8988T (cell line): ENCODE results near the gene GPI.
"Not testable (repeated sequence)": the region's sequence is repeated elsewhere in the genome, so short reads cannot be mapped to it uniquely, and the experiment has no call there.

Source experiments
- DNase-seq: peaks from one replicate; pipeline ENCODE4 v3.0.0; 2011

The GPI gene

DNA sequence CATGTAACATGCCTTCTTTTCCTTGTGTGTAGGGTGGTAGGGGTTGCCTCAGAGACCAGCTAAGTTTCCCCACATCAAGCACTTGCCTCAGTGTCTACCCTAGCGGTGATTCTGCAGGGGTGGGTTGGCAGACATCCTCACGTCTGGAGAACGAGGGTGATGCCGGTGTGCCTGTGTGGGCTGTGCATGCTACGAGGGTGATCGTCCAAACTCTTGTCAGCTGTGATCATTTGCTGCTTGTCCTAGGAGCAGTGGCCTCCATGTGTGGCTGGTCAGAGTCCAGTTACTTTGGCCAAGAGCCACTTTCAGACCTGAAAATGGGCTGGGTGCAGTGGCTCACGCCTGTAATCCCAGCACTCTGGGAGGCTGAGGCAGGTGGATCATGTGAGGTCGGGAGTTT is 5.1 kb downstream of the GPI start:
- no peak for DNase-seq

GRCh38 chr19:34370983-34371382 is 6.0 kb downstream of the GPI start:
- DNase-seq = no peak

- DNase-seq = no peak
Measured at GRCh38 chr19:34373601-34374288, 8.7 kb downstream of the GPI start.

GRCh38 chr19:34375598-34375997 is 10.6 kb downstream of the GPI start:
- no peak for DNase-seq

GRCh38 chr19:34380639-34381241 is 15.7 kb downstream of the GPI start:
- no peak for DNase-seq

DNA sequence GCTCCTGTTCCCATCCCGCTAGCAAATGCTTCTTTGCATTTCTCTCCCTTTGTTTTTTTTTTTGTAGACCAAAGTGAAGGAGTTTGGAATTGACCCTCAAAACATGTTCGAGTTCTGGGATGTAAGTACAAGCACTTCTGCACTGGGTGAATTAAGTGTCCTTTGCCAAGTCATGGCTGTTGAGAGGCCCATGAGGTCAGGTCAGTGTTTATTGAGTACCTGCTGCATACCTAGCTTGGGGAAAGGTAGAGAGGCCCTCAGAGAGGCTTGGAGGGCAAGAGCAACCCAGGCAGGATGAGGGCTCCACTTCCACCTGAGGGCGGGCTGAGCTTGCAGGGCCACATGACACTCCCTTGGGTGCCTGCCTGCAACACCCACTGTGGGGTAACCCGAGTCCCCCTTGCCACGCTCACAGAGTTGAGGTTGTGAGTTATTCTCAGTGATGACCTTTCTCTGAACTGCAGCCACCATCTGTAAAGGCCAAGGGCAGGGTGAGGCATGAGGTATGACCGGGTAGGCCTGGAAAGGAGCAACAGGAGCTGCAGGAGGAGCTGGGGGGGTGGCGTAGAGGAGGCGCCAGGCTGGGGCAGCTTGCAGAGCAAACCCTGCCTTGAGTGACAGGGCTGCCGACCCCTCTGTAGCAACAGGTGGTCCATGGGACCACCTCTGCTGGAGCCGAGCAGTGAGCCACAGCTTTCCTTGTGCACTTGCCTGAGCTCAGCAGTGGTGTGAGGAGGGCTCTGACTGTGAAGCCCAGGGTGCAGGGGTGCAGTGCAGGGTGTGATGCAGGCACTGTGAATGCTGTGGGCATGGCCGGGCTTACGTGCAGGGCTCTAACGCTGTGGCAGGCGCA is 16.6 kb downstream of the GPI start:
- no peak for DNase-seq

DNA sequence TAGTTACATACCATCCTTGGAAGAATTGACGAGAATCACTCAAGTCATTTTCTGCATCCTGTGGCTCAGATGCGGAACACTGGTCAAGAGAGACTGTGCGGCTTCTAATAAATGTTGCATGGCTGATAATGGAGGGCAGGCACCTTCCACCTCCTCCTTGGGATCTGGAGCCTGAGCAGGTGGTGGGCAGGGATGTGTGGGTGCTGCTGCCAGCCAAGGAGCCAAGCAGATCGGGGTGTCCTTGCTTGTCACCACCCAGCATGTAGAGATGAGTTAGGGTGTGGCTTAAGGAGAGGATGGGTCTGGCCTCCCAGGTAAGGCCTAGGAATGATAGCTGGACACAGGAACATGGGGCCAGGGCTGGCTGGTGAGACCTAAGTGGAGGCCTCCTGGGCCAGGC is 17.5 kb downstream of the GPI start:
- DNase-seq = no peak

DNA sequence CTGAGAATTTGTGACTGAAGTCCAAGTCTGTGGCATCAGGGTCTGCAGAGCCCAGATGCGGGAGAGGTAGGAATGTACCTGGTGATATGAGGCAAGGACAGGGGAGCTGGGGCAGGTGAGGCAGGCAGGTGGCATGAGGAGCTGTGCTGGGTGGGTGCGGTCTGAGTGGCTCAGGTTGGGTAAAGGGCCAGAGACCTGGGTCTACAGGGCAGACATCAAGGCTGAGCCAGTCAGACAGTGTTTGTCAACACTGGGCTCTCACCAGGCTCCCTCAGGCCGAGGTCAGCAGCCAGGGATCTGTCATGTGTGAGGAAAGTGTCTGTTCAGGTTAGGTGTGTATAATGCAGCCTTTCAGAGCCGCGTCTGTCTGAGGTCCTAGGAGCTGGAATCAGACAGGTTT is 18.6 kb downstream of the GPI start:
- DNase-seq = no peak

DNA sequence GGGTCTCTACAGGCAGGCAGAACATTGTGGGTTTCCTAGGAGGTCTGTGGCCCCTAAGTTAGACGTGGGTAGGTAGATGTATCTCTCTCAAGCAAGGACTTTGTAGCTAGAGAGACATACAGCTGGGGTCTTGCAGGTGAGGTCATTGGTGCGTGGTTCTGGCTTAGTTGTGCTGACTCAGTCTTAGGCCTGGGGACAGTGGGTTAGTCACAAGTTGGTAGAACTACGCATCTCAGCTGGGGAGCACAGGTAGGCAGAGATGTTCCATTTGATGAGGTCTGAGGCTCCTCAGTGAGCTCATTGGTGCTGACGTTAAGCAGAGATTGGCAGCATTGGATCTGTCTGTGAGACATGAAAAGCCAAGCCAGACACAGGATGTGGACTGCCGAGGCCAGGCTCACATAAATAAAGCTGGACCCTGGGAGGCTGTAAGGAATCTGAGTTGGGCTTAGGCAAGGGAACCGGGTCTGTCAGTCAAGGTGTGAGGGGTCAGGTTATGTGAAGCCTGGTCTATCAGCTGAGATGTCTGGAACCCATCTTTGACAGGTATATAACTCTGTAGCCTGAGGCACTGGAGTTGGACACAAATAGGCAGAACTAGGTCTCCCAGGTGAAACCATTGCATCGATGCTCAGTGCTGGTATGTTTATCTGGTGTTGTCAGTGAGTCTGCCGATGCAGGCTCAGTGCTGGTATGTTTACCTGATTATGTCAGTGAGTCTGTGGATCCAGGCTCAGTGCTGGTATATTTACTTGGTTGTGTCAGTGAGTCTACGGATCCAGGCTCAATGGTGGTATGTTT is 21.8 kb downstream of the GPI start:
- DNase-seq = no peak

DNA sequence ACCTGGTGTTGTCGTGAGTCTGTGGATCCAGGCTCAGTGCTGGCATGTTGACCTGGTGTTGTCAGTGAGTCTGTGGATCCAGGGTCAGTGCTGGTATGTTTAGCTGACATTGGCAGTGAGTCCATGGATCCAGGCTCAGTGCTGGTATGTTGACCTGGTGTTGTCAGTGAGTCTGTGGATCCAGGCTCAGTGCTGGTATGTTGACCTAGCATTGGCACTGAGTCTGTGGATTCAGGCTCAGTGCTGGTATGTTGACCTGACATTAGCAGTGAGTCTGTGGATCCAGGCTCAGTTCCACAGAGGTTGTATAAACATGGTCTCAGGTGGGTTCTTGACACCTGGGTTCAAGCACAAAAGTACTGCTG is 22.4 kb downstream of the GPI start:
- DNase-seq = no peak

GRCh38 chr19:34388745-34389144 is 23.7 kb downstream of the GPI start:
- DNase-seq = not testable (repeated sequence)

GRCh38 chr19:34391813-34392212 is 26.8 kb downstream of the GPI start:
- peak; percentile 10 for DNase-seq

DNA sequence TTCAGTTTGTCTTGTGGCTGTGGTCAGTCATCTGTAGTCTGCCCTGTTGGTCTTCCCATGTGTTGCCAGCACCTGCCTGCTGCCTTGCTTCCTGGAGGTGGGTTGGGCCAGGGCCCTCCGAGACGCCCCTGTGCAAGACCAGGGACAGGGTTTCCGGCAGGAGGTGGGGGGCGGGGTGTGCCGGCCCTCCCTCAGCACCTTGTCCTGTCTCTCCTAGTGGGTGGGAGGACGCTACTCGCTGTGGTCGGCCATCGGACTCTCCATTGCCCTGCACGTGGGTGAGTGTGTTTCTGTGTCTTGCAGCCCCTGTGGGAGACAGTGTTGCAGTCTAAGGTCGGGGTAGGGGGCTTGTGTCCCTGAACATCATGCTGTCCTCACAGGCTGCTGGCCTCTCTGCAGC is 28.0 kb downstream of the GPI start:
- peak; percentile 10 for DNase-seq

- DNase-seq = no peak
Measured at GRCh38 chr19:34393629-34394028, 28.6 kb downstream of the GPI start.

DNA sequence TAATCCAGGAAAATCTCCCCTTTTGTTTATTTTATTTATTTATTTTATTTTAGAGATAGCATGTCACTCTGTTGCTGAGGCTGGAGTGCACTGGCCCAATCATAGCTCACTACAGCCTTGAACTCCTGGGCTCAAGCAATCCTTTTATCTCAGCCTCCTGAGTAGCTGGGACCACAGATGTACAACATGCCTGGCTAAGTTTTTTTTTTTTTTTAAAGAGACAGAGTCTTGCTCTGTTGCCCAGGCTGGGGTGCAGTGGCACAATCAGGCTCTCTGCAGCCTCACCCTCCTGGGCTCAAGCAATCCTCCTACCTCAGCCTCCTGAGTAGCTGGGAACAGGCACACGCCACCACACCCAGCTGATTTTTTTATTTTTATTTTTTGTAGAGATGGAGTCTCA is 32.9 kb downstream of the GPI start:
- DNase-seq = no peak

- DNase-seq = no peak
Measured at GRCh38 chr19:34399886-34400285, 34.9 kb downstream of the GPI start.

- DNase-seq = not testable (repeated sequence)
Measured at GRCh38 chr19:34400844-34401243, 35.8 kb downstream of the GPI start.

DNA sequence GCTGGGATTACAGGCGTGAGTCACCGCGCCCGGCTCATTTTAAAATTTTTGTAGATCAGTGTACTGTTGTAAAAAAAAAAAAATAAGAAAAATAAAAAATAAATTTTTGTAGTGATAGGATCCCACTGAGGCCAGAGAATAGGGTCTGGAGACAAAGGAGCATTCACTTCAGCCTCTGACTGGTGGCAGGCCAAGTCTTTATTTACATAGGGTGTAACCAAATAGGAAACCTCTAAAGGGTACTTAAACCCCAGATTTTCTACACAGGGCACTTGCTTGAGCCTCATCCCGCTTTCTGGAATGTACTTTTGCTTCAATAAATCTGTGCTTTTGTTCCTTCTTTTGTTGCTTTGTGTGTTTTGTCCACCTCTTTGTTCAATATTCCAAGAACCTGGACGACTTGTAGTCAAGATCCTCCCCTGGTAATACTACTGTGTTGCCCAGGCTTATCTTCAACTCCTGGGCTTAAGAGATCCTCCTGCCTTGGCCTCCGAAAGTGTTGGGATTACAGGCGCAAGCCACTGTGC is 37.1 kb downstream of the GPI start:
- DNase-seq = no peak

- DNase-seq = no peak
Measured at GRCh38 chr19:34403784-34404108, 38.8 kb downstream of the GPI start.

DNA sequence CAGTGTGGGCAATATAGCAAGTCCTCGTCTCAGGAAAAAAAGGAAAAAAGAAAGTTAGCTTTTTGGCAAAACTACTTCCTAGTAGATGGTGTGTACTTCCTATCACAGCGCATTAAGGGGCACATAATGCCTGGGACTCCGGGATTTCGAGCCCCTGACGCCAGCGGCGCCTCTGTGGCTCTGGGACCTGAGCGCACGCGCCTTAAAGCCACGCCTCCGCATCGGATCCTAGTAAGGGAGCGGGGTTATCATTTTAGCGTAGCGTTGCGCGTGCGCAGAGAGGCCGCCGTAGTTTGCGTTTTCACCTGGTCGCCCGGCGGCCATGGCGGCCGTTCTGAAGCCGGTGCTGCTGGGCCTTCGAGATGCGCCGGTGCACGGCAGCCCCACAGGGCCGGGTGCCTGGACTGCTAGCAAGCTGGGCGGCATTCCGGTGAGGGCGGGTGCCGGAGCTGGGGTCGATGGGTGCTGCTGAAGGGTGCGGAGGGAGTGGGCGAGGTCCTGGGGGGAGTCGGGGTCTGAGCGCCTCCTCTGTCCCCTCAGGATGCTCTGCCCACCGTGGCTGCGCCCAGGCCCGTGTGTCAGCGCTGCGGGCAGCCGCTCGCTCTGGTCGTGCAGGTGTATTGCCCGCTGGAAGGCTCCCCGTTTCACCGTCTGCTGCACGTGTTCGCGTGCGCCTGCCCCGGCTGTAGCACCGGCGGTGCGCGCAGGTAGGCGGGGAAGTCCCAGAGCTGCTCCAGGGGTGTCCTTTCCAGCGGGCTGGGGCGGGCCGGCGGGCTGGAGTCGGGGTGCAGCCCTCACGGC is 39.3 kb downstream of the GPI start, which contains the start of gene PDCD2L:
PDCD2L (plus strand) TSS at position 291 of the 801 bp plus-strand sequence; CDS start at position 323, 32 bp downstream.
- DNase-seq = peak; percentile 92

DNA sequence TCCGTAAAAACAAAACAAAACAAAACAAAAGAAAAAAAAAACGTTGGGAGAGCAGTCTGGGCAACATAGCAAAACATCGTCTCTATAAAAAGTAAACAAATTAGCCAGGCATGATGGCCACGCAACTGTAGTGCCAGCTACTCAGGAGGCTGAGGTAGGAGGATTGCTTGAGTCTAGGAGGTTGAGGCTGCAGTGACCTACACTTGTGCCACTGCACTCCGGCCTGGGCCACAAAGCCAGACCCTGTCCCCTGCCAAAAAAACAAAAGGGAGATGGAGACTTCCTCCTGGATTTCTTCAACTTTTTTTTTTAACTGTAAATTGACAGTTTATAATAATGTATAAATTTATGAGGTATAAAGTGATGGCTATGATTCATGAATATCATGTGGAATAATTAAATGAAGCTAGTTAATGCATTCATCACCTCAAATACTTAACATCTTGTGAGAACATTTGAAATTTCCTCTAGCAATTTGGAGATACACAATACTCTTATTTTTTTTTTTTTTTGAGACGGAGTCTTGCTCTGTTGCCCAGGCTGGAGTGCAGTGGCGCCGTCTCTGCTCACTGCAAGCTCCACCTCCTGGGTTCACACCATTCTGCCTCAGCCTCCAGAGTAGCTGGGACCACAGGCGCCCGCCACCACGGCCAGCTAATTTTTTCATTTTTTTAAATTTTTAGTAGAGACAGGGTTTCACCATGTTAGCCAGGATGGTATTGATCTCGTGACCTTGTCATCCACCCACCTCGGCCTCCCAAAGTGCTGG is 41.1 kb downstream of the GPI start:
- DNase-seq = no peak
